ENCODE results near the gene TFPI.
"Not testable (repeated sequence)": the region's sequence is repeated elsewhere in the genome, so short reads cannot be mapped to it uniquely, and the experiment has no call there.

Gene TFPI

DNA sequence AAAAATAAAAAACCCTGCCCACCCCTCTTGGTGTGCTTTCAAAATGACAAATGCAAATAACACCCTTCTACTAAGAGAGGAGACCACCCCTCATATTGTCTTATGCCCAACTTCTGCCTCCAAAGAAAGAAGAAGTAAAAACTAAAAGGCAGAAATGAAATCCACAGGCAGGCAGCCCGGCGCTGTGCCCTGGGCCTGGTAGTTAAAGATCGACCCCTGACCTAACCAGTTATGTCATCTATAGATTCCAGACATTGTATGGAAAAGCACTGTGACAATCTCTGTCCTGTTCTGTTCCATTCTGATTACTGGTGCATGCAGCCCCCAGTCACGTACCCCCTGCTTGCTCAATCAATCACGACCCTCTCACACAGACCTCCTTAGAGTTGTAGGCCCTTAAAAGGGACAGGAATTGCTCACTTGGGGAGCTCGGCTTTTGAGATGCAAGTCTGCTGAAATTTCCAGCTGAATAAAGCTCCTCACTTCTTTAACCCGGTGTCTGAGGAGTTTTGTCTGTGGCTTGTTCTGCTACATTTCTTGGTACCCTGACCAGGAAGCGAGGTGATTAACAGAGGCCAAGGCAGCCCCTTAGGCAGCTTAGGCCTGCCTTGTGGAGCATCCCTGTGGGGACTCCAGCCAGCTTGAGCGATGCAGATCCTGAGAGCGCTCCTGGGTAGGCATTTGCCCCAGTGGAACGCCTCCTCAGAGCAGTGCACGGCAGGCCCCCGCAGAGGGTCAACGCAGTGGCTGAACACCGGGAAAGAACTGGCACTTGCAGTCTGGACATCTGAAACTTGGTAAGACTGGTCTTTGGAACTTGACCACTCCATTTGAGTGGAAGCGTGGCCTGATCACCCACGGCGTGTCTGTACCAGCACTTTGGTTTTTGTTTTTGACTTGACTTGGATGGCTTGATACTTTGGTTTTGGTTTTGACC, 43.5 kb downstream of the TFPI start:
- peaks cover 16% of the 10 kb centered on the region for H3K4me1 ChIP-seq (ENCODE audit: control insufficient read depth, insufficient read depth, low read length)
- not testable (repeated sequence) for H3K9me3 ChIP-seq (ENCODE audit: control insufficient read depth, insufficient read depth, low read length); H3K36me3 ChIP-seq (ENCODE audit: control insufficient read depth, insufficient read depth, low read length); H3K9ac ChIP-seq (ENCODE audit: low read depth, low read length); H3K4me3 ChIP-seq (ENCODE audit: low read depth, low read length); H3K27me3 ChIP-seq (ENCODE audit: control insufficient read depth, insufficient read depth, low read length)

DNA sequence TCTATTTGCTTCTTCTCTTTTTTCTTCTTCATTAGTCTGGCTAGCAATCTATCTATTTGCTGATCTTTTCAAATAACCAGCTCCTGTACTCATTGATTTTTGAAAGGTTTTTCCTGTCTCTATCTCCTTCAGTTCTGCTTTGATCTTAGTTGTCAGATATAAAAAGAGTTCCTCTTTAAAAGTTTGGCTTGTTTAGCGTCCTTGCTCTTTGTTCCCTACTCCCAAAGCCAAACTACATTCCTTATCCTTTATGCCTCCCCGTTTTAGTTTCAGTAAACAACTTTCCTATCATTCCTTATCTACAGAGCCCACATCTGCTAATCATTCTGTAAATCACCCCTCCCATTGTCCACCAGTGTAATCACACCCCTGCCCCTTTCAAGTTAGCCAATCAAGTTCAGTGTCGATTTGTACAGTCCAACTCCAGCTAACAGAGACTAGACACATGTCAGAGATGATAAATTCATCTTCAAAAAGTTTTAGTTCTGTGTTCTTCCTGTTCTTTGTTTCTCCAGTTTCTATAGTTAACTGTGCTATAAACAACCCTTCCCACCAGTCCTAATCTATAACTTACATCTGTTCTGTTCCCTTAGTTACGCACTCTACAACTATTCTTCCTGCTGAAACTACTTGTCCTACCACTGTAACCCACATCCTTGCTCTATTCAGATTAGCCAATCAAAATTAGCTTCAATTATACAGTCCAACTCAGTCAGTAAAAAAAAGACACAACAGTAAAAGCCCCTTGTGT, 44.4 kb downstream of the TFPI start:
- H3K4me3 ChIP-seq (ENCODE audit: low read depth, low read length): no peak overlapping the region
- peaks cover 16% of the 10 kb centered on the region for H3K4me1 ChIP-seq (ENCODE audit: control insufficient read depth, insufficient read depth, low read length)
- H3K9ac ChIP-seq (ENCODE audit: low read depth, low read length): no peak overlapping the region
- no peaks in the 10 kb centered on the region for H3K9me3 ChIP-seq (ENCODE audit: control insufficient read depth, insufficient read depth, low read length)
- no peaks in the 10 kb centered on the region for H3K27me3 ChIP-seq (ENCODE audit: control insufficient read depth, insufficient read depth, low read length)
- no peaks in the 10 kb centered on the region for H3K36me3 ChIP-seq (ENCODE audit: control insufficient read depth, insufficient read depth, low read length)

DNA sequence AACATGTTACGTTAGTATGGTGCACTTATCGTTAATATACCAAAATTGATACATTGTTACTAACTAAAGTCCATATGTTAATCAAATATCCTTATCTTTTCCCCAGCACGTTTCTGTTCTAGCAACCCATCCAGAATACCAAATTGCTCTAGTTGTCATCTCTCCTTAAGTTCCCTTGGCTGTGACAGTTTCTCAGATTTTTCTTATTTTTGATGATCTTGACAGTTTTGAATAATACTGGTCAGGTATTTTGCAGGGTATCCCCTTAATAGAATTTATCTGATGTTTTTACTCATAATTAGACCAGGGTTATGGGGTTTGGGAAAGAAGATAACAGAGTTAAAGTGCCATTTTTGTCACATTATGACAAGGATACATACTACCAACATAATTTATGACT, 47.8 kb downstream of the TFPI start:
- Histone ChIP-seq H3K36me3 (ENCODE audit: control insufficient read depth, insufficient read depth, low read length) (no peaks in the 10 kb centered on the region), H3K27me3 (ENCODE audit: control insufficient read depth, insufficient read depth, low read length) (no peaks in the 10 kb centered on the region), H3K4me3 (ENCODE audit: low read depth, low read length) (no peak overlapping the region), H3K4me1 (ENCODE audit: control insufficient read depth, insufficient read depth, low read length) (peaks cover 10% of the 10 kb centered on the region), H3K9me3 (ENCODE audit: control insufficient read depth, insufficient read depth, low read length) (no peaks in the 10 kb centered on the region), H3K9ac (ENCODE audit: low read depth, low read length) (no peak overlapping the region)

DNA sequence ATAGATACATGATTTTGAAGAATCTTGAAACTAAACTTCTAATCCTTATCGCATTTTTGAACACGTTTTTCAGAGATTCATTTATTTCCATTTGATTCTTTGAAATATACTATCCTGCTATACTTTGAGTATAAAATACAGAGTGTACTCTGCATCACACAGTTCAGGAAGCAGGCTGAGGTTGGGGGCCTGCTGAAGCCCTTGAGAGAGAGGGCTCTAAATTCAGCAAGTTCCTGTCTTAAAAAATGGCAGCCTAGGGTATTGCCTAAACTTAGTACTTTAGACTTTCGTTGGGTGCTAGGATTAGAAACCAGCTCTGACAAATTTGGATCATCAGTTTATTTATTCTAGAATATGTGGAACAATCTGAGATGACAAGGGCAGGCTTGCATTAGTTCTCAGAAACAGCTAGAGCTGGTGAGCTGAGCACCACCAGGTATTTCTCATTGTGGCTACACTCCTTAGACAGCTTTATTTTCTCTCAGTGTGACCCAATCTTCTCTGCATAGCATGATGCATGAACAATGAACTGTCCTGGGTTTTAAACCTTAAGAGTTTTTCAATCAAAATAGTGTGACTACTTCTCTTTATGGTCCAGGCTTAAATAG, 49.1 kb downstream of the TFPI start:
- Histone ChIP-seq H3K9ac (ENCODE audit: low read depth, low read length) (no peak overlapping the region), H3K4me3 (ENCODE audit: low read depth, low read length) (no peak overlapping the region), H3K36me3 (ENCODE audit: control insufficient read depth, insufficient read depth, low read length) (no peaks in the 10 kb centered on the region), H3K9me3 (ENCODE audit: control insufficient read depth, insufficient read depth, low read length) (no peaks in the 10 kb centered on the region), H3K4me1 (ENCODE audit: control insufficient read depth, insufficient read depth, low read length) (peaks cover 4% of the 10 kb centered on the region), H3K27me3 (ENCODE audit: control insufficient read depth, insufficient read depth, low read length) (no peaks in the 10 kb centered on the region)

- no peaks in the 10 kb centered on the region for H3K27me3 ChIP-seq (ENCODE audit: control insufficient read depth, insufficient read depth, low read length)
- no peak overlapping the region for H3K9ac ChIP-seq (ENCODE audit: low read depth, low read length)
- H3K36me3 ChIP-seq (ENCODE audit: control insufficient read depth, insufficient read depth, low read length): no peaks in the 10 kb centered on the region
- H3K4me3 ChIP-seq (ENCODE audit: low read depth, low read length): no peak overlapping the region
- no peaks in the 10 kb centered on the region for H3K9me3 ChIP-seq (ENCODE audit: control insufficient read depth, insufficient read depth, low read length)
- H3K4me1 ChIP-seq (ENCODE audit: control insufficient read depth, insufficient read depth, low read length): peaks cover 4% of the 10 kb centered on the region
These were observed 49.8 kb downstream of the TFPI start for GRCh38 chr2:187504312-187504921.

GRCh38 chr2:187503700-187504099, 50.5 kb downstream of the TFPI start:
- Histone ChIP-seq H3K4me3 (ENCODE audit: low read depth, low read length) (no peak overlapping the region), H3K27me3 (ENCODE audit: control insufficient read depth, insufficient read depth, low read length) (no peaks in the 10 kb centered on the region), H3K4me1 (ENCODE audit: control insufficient read depth, insufficient read depth, low read length) (peaks cover 4% of the 10 kb centered on the region), H3K36me3 (ENCODE audit: control insufficient read depth, insufficient read depth, low read length) (no peaks in the 10 kb centered on the region), H3K9me3 (ENCODE audit: control insufficient read depth, insufficient read depth, low read length) (no peaks in the 10 kb centered on the region), H3K9ac (ENCODE audit: low read depth, low read length) (no peak overlapping the region)

- Histone ChIP-seq H3K36me3 (ENCODE audit: control insufficient read depth, insufficient read depth, low read length) (no peaks in the 10 kb centered on the region), H3K4me1 (ENCODE audit: control insufficient read depth, insufficient read depth, low read length) (peaks cover 4% of the 10 kb centered on the region), H3K9me3 (ENCODE audit: control insufficient read depth, insufficient read depth, low read length) (no peaks in the 10 kb centered on the region), H3K9ac (ENCODE audit: low read depth, low read length) (no peak overlapping the region), H3K27me3 (ENCODE audit: control insufficient read depth, insufficient read depth, low read length) (no peaks in the 10 kb centered on the region), H3K4me3 (ENCODE audit: low read depth, low read length) (no peak overlapping the region)
These were observed 51.8 kb downstream of the TFPI start for GRCh38 chr2:187502467-187502866.

DNA sequence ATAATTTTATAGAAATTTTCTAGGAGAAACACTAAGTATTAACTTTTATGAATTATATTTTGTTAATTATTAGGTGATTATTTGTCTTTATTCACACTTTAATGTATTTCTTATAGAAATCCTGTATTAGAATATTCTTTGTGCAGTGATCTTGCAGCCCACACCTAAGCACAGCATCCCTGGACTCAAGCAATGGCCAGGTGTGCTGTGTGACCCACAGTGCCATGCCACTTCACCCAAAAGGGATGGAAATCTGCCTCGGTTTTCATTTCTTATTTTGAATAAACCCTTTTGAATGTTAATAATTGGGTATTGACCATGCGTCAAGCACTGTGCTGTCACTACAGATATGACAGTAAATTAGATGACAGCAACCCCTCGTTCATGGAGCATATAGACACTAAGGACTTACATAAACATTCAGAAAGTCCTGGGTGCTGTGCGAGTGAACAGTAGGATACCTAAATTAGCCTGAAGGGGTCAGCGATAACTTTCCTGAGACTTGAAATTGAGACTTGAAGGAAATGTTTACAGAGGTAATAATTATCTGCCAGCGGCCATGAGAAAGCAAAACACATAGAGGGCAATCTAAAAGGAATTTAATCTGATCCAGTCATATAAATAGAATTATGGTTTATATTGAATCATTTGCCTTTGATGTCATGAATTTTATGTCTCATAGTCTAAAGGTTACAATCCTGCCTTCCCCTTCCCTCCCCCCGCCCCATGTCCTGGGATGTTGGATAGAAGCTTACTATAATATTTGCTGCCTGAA, 53.5 kb downstream of the TFPI start:
- no peaks in the 10 kb centered on the region for H3K27me3 ChIP-seq (ENCODE audit: control insufficient read depth, insufficient read depth, low read length)

DNA sequence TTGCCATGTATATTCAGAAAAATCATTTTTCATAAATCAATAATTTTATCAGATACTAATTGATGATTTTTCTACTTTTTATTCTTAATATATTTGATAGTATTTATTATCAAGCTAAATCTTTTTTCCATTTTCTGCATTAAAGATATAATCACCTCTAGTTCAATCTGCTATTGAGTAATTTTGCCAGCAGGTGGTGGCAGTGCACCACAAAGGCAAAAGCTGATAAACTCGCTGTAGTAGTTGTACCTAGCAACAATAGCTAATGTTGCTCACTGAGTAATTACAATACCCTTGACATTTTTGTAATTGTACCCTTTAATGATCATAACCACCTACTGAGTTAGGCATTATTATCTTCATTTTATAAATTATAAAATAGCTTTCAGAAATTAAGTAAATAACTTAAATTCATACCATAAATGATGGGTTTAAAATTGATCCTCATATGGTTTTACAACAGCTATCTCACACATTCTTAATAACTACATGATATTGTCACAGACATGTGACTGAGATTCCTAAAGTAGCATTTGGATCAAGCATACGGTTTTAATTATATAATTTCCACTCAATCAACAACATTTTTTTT, 54.2 kb downstream of the TFPI start:
- Histone ChIP-seq H3K36me3 (ENCODE audit: control insufficient read depth, insufficient read depth, low read length) (no peaks in the 10 kb centered on the region), H3K9me3 (ENCODE audit: control insufficient read depth, insufficient read depth, low read length) (no peaks in the 10 kb centered on the region), H3K27me3 (ENCODE audit: control insufficient read depth, insufficient read depth, low read length) (no peaks in the 10 kb centered on the region), H3K4me3 (ENCODE audit: low read depth, low read length) (no peak overlapping the region), H3K9ac (ENCODE audit: low read depth, low read length) (no peak overlapping the region), H3K4me1 (ENCODE audit: control insufficient read depth, insufficient read depth, low read length) (peaks cover 4% of the 10 kb centered on the region)

More for the DNA sequence above, 53.5 kb downstream of the TFPI start:
- no peak overlapping the region for H3K9ac ChIP-seq (ENCODE audit: low read depth, low read length)
- H3K4me3 ChIP-seq (ENCODE audit: low read depth, low read length): no peak overlapping the region
- H3K4me1 ChIP-seq (ENCODE audit: control insufficient read depth, insufficient read depth, low read length): peaks cover 4% of the 10 kb centered on the region
- H3K9me3 ChIP-seq (ENCODE audit: control insufficient read depth, insufficient read depth, low read length): no peaks in the 10 kb centered on the region
- no peaks in the 10 kb centered on the region for H3K36me3 ChIP-seq (ENCODE audit: control insufficient read depth, insufficient read depth, low read length)

GRCh38 chr2:187497858-187498463, 56.3 kb downstream of the TFPI start:
- H3K4me1 ChIP-seq (ENCODE audit: control insufficient read depth, insufficient read depth, low read length): no peaks in the 10 kb centered on the region
- H3K36me3 ChIP-seq (ENCODE audit: control insufficient read depth, insufficient read depth, low read length): no peaks in the 10 kb centered on the region
- H3K9me3 ChIP-seq (ENCODE audit: control insufficient read depth, insufficient read depth, low read length): no peaks in the 10 kb centered on the region
- H3K27me3 ChIP-seq (ENCODE audit: control insufficient read depth, insufficient read depth, low read length): no peaks in the 10 kb centered on the region
- H3K4me3 ChIP-seq (ENCODE audit: low read depth, low read length): no peak overlapping the region
- no peak overlapping the region for H3K9ac ChIP-seq (ENCODE audit: low read depth, low read length)

Data from iPS-15b (cell line).